ENCODE data around the gene PRKACB. TPM values are rescaled to one million over a fixed set of nuclear protein-coding genes. Genes with fewer than 3 reads are reported as not detected.

PRKACB gene
- total RNA-seq, 2 experiments from 2014 or later: 49.7 to 52.4 TPM

GRCh38 chr1:84280912-84281311 lies 136.8 kb downstream of the PRKACB start:
- no peaks in the 10 kb centered on the region for H3K36me3 Mint-ChIP-seq (ENCODE audit: low read depth)
- Histone ChIP-seq H3K27me3 (ENCODE audit: control insufficient read depth in 1 of 2, insufficient read depth in 2 of 2, low read length in 2 of 2) (no peaks in the 10 kb centered on the region), H3K4me3 (ENCODE audit: low read length) (no peak overlapping the region), H3K27ac (ENCODE audit: low read depth in 1 of 2, low read length in 2 of 2) (no peak overlapping the region), H3K4me1 (ENCODE audit: insufficient read depth, low read length) (no peaks in the 10 kb centered on the region), H3K36me3 (ENCODE audit: insufficient read depth, low read length) (no peaks in the 10 kb centered on the region), H3K9me3 (ENCODE audit: control insufficient read depth in 1 of 2, insufficient read depth in 1 of 2, low read length in 2 of 2) (no peaks in the 10 kb centered on the region)
- H3K9me3 Mint-ChIP-seq: peaks cover 5% of the 10 kb centered on the region
- ATAC-seq (ENCODE audit: poor library complexity): no peak
- CTCF ChIA-PET: no interaction called here
- peaks cover 12% of the 10 kb centered on the region for H3K27me3 Mint-ChIP-seq
- no peak for TF ChIP-seq CTCF (IDR thresholded peaks at IDR 0.05)
- no peak overlapping the region for H3K4me3 Mint-ChIP-seq
- POLR2A ChIA-PET: no interaction called here
- no peak overlapping the region for H3K27ac Mint-ChIP-seq
- intact Hi-C loops (cut with DNase I, micrococcal nuclease): no loop called here
- no peak for DNase-seq
- H3K4me1 Mint-ChIP-seq (ENCODE audit: low read depth): no peaks in the 10 kb centered on the region

DNA sequence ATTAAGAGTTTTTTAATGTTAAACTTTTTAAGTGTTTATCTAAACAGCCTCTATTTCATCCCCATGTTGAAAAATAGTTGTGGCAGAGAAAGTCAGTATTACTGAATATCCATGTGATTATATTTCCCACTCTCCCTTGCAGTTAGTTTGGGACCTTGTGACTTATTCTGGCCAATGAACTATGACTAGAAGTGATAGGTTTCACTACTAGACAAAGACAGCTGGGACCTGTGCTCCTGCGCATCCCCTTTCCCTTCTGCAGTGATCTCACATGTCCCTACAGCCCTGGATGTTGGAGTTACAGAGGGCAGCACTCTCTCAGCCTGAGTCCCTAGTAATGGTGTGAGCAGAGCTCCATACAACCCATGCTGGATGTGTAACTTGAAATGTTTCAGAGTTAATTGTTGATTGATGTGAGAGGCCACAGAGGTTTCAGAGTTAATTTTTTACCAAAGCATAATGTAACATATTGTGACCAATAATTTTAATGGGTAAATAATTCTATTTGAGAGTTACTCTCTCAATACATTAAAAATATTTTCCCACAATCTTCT lies 138.8 kb downstream of the PRKACB start:
- H3K4me3 Mint-ChIP-seq: no peak overlapping the region
- no peak overlapping the region for H3K27ac Mint-ChIP-seq
- no peaks in the 10 kb centered on the region for H3K36me3 Mint-ChIP-seq (ENCODE audit: low read depth)
- peaks cover 13% of the 10 kb centered on the region for H3K9me3 Mint-ChIP-seq
- Histone ChIP-seq H3K4me3 (ENCODE audit: low read length) (no peak overlapping the region), H3K36me3 (ENCODE audit: insufficient read depth, low read length) (no peaks in the 10 kb centered on the region), H3K27ac (ENCODE audit: low read depth in 1 of 2, low read length in 2 of 2) (no peak overlapping the region), H3K27me3 (ENCODE audit: control insufficient read depth in 1 of 2, insufficient read depth in 2 of 2, low read length in 2 of 2) (no peaks in the 10 kb centered on the region), H3K9me3 (ENCODE audit: control insufficient read depth in 1 of 2, insufficient read depth in 1 of 2, low read length in 2 of 2) (peaks cover 0 to 16% of the 10 kb centered on the region in 2 experiments), H3K4me1 (ENCODE audit: insufficient read depth, low read length) (no peaks in the 10 kb centered on the region)
- ChIA-PET POLR2A (no interaction called here), CTCF (no interaction called here)
- H3K27me3 Mint-ChIP-seq: peaks cover 12% of the 10 kb centered on the region
- TF ChIP-seq CTCF (IDR thresholded peaks at IDR 0.05): no peak
- intact Hi-C loops (cut with DNase I, micrococcal nuclease): no loop called here
- DNase-seq (no peak), ATAC-seq (ENCODE audit: poor library complexity) (no peak)
- H3K4me1 Mint-ChIP-seq (ENCODE audit: low read depth): no peaks in the 10 kb centered on the region

- peaks cover 13% of the 10 kb centered on the region for H3K9me3 Mint-ChIP-seq
Measured at GRCh38 chr1:84283381-84283780, 139.3 kb downstream of the PRKACB start.

More at GRCh38 chr1:84283381-84283780, 139.3 kb downstream of the PRKACB start:
- Mint-ChIP-seq H3K36me3 (ENCODE audit: low read depth) (no peaks in the 10 kb centered on the region), H3K27ac (no peak overlapping the region), H3K4me1 (ENCODE audit: low read depth) (no peaks in the 10 kb centered on the region), H3K4me3 (no peak overlapping the region), H3K27me3 (peaks cover 12% of the 10 kb centered on the region)
- intact Hi-C loops (cut with DNase I, micrococcal nuclease): no loop called here
- Histone ChIP-seq H3K9me3 (ENCODE audit: control insufficient read depth in 1 of 2, insufficient read depth in 1 of 2, low read length in 2 of 2) (peaks cover 0 to 18% of the 10 kb centered on the region in 2 experiments), H3K27me3 (ENCODE audit: control insufficient read depth in 1 of 2, insufficient read depth in 2 of 2, low read length in 2 of 2) (no peaks in the 10 kb centered on the region), H3K4me3 (ENCODE audit: low read length) (no peak overlapping the region), H3K27ac (ENCODE audit: low read depth in 1 of 2, low read length in 2 of 2) (no peak overlapping the region), H3K36me3 (ENCODE audit: insufficient read depth, low read length) (no peaks in the 10 kb centered on the region), H3K4me1 (ENCODE audit: insufficient read depth, low read length) (no peaks in the 10 kb centered on the region)
- DNase-seq: no peak
- ChIA-PET CTCF (no interaction called here), POLR2A (no interaction called here)
- TF ChIP-seq CTCF (IDR thresholded peaks at IDR 0.05): no peak
- no peak for ATAC-seq (ENCODE audit: poor library complexity)

Measured in CD4-positive, alpha-beta T cell (primary cell).